ENCODE measurements around the gene ASTN2. TPM values are rescaled to one million over a fixed set of nuclear protein-coding genes. Genes with fewer than 3 reads are reported as not detected.

Gene ASTN2
- total RNA-seq, 1 donor from 2014 or later, result 12.2 TPM

GRCh38 chr9:117145811-117146490 is 268.9 kb downstream of the ASTN2 start:
- Histone ChIP-seq H3K36me3 (ENCODE audit: control insufficient read depth, insufficient read depth, low read length) (no peaks in the 10 kb centered on the region), H3K27me3 (ENCODE audit: control insufficient read depth, insufficient read depth, low read length) (no peaks in the 10 kb centered on the region), H3K4me3 (ENCODE audit: low read depth, low read length) (no peak overlapping the region)
- TF ChIP-seq CTCF (IDR thresholded peaks at IDR 0.05; ENCODE audit: insufficient read depth, low read length, poor library complexity, severe bottlenecking), result no peak
- DNase-seq (ENCODE audit: low read depth), result no peak

- H3K27me3 ChIP-seq (ENCODE audit: control insufficient read depth, insufficient read depth, low read length), result no peaks in the 10 kb centered on the region
- no peak for DNase-seq (ENCODE audit: low read depth)
- H3K36me3 ChIP-seq (ENCODE audit: control insufficient read depth, insufficient read depth, low read length), result no peaks in the 10 kb centered on the region
- no peak overlapping the region for H3K4me3 ChIP-seq (ENCODE audit: low read depth, low read length)
- TF ChIP-seq CTCF (IDR thresholded peaks at IDR 0.05; ENCODE audit: insufficient read depth, low read length, poor library complexity, severe bottlenecking), result no peak
These were observed 269.8 kb downstream of the ASTN2 start for GRCh38 chr9:117145081-117145480.

DNA sequence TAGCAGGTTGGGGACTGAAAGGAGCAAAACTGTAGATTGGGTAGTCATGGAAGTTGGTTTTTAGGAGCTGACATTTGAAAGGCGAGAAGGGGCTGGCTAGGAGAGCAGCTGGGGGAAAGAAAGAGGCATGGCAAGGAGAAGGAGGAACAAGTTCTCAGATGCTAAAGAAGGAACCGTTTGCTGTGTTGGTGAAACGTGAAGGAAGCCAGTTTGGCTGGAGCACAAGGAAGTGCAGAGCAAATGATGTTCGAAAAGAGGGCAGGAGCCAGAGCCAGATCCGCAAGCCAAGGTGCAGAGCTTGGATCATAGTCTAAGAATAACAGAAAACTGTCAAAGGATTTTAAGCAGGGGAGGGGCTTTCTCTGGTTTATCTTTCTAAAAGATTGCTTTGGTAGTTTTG is 276.6 kb downstream of the ASTN2 start:
- no peak for DNase-seq (ENCODE audit: low read depth)
- TF ChIP-seq CTCF (IDR thresholded peaks at IDR 0.05; ENCODE audit: insufficient read depth, low read length, poor library complexity, severe bottlenecking), result no peak
- no peaks in the 10 kb centered on the region for H3K36me3 ChIP-seq (ENCODE audit: control insufficient read depth, insufficient read depth, low read length)
- H3K4me3 ChIP-seq (ENCODE audit: low read depth, low read length), result no peak overlapping the region
- no peaks in the 10 kb centered on the region for H3K27me3 ChIP-seq (ENCODE audit: control insufficient read depth, insufficient read depth, low read length)

DNA sequence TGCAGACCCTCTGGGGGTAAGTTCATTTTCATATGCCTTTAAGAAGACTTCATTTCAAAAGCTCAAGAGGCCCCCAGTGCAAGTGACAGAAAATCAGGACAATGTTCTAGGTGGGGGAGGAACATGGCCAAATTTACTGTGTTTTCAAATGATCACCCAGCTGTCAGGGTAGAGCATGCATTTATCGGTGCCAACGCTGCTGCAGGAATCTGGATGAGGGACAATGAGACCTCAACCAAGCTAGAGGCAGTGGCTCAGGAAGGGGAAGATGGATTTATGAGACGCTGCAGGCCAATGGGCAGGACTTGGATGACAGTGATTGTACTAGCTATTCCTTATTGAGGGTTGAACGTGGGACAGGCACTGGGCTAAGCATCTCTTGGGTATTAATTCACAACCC is 278.4 kb downstream of the ASTN2 start:
- DNase-seq (ENCODE audit: low read depth), result no peak
- no peaks in the 10 kb centered on the region for H3K36me3 ChIP-seq (ENCODE audit: control insufficient read depth, insufficient read depth, low read length)
- no peak for TF ChIP-seq CTCF (IDR thresholded peaks at IDR 0.05; ENCODE audit: insufficient read depth, low read length, poor library complexity, severe bottlenecking)
- no peak overlapping the region for H3K4me3 ChIP-seq (ENCODE audit: low read depth, low read length)
- H3K27me3 ChIP-seq (ENCODE audit: control insufficient read depth, insufficient read depth, low read length), result no peaks in the 10 kb centered on the region

DNA sequence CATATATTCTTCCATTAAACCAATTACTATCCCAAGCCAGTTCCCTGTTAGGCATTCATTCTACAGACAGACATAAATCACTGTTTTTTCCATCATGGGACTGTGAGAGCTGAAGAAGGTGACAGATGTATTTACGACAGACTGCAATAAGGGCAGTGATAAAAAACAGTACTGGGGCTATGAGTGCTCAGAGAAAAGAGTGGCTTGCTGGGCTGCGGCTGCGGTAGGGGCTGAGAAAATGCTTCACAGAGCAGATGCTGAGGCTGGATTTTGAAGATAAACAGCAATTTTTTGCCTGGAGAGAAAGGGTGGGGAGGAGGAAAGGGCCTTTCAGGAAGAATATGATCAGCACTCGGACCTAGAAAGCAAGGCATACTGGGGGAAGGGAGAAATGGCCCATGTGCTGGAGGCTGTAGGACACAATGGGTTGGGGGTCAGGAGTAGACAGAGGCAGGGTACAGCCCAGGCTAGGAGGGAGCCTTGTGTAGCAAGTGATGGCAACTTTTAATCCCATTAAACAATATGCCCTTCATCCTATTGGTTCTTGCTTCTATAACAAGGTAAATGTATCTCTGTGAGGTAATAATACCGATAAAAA is 279.3 kb downstream of the ASTN2 start:
- Histone ChIP-seq H3K36me3 (ENCODE audit: control insufficient read depth, insufficient read depth, low read length) (no peaks in the 10 kb centered on the region), H3K4me3 (ENCODE audit: low read depth, low read length) (no peak overlapping the region), H3K27me3 (ENCODE audit: control insufficient read depth, insufficient read depth, low read length) (no peaks in the 10 kb centered on the region)
- no peak for TF ChIP-seq CTCF (IDR thresholded peaks at IDR 0.05; ENCODE audit: insufficient read depth, low read length, poor library complexity, severe bottlenecking)
- DNase-seq (ENCODE audit: low read depth), result no peak
